GM19455 (cell line): ENCODE measurements around the gene CEP57L1.
"Not testable (repeated sequence)": the region's sequence is repeated elsewhere in the genome, so short reads cannot be mapped to it uniquely, and the experiment has no call there.

ENCODE experiments used
- ATAC-seq: cut with Tn5 transposase; IDR thresholded peaks from one replicate; pipeline ENCODE4 v1.9.1; 2021; ENCODE audit not compliant: unreplicated experiment

CEP57L1 gene

GRCh38 chr6:109167562-109167961 is 72.3 kb downstream of the CEP57L1 start:
- no peak for ATAC-seq

DNA sequence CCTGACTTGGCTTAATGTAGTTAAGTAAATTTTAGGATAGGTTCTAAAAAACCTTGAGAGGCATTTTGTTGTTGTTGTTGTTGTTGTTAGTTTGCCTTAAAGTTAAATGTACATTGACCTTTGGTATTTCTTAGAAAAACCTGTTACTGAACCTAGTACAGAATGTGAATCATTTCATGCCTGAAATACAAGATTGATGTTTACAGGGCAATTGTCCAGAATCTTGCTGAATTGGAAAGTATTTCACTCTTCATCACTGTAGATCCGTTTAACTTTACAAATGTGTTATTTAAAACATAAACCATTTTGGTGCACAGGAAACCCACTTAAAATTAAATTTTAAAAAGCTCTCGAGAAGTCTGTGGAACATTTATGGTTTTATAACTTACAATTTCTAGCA is 75.0 kb downstream of the CEP57L1 start:
- ATAC-seq, result no peak

DNA sequence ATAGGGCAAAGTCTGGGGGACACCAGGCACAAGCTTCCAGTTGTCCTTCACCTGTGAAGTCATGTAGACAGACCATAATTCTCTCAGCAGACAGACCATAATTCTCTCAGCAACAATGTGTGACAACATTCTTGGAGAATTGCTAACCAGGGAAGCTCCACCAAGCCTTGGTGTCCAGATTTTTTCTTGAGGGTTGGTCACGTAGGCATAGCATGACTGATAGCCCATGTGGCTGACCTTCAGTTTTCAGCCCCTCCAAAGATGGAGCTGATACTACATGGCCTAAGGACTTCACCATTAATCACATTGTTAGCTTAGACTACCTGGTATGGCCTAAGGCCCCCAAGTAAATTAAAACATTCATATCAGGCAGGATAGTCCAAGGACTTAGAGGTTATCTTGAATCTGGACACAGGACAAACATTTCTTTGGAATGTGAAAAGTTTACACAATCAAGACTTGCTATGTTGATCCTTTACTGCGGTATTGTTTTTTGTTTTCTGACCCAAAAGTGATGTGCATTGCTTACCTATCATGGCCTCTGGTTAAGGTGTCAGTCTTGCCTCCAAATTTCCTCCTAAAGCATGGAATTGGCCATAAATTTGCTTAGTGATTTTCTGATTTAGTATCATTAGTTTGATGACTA is 76.9 kb downstream of the CEP57L1 start:
- no peak for ATAC-seq

DNA sequence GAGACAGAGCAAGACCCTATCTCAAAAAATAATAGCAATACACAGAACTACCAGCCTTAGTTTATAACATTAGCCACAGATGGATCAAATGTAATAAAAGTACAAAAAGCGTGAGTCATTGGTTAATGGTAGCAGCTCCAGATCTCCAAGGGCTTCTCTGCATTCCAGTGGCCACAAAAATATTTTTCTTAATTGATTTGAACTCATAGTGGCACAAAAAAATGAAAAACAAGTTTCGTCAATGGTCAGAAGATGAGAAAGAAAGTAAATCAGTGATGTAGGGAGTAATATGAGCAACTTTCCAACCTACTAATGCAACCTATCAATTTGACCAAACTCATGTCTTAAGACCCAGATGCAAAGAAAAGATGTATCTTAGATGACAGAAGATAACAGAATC is 79.6 kb downstream of the CEP57L1 start:
- no peak for ATAC-seq

- no peak for ATAC-seq
These were observed 83.6 kb downstream of the CEP57L1 start for GRCh38 chr6:109178921-109179320.

- ATAC-seq, result no peak
These were observed 84.2 kb downstream of the CEP57L1 start for GRCh38 chr6:109179507-109179906.

DNA sequence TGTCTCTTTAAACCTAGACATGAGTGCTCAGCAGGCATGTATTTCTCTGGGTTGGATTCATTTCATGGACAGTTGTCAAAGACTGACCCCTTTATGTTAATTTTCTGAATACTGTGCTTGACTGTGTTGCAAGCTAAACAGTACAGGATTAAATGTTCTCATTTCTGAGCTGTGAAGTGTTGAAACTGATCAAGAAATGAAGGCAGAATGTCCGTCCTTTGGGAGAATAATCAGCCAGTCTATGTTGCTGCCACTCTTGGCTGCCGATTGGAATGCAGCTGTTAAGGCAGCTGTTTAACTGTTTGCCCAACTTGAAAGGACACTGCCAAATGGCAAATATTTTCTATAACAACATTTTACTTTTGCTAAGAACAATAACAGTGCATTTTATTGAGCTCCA is 87.3 kb downstream of the CEP57L1 start:
- no peak for ATAC-seq

- ATAC-seq, result no peak
These were observed 87.9 kb downstream of the CEP57L1 start for GRCh38 chr6:109183109-109183650.

GRCh38 chr6:109184638-109185037 is 89.3 kb downstream of the CEP57L1 start:
- no peak for ATAC-seq

GRCh38 chr6:109186012-109186411 is 90.7 kb downstream of the CEP57L1 start:
- ATAC-seq, result no peak

DNA sequence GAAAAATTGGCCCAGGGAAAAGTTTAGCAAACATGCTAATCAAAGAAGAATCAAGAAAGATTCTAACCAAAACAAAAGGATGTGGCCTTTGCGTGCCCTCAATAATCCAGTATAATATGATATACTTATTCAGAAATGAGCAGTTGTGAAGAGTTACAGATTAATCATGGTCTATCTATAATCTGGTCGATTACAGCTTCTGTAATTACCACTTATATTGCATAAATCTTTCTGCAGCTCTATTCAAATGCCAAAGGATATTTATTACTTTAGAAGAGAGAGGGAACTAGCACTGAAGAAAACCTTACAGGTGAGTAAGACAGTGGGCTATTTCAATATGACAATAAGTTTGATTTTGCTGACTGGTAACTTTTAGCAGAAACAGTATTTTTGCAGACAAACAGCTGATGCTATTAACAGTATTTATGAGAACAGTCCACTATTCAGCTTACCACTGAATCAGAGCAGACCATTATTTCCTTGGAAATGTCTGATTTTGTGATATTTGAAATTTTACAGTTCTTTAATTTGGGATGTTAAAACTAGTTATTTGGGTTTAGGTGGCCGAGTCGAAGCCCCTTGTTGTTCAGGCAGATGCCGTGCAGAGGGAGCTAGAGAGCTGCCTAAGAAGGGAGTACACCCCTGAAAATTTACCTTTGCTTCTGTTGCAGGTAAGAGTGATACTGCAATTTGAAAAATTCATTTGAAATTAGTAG is 92.2 kb downstream of the CEP57L1 start:
- no peak for ATAC-seq

- ATAC-seq, result no peak
These were observed 92.8 kb downstream of the CEP57L1 start for GRCh38 chr6:109188115-109188411.

- not testable (repeated sequence) for ATAC-seq
These were observed 96.1 kb downstream of the CEP57L1 start for GRCh38 chr6:109191368-109191767.

DNA sequence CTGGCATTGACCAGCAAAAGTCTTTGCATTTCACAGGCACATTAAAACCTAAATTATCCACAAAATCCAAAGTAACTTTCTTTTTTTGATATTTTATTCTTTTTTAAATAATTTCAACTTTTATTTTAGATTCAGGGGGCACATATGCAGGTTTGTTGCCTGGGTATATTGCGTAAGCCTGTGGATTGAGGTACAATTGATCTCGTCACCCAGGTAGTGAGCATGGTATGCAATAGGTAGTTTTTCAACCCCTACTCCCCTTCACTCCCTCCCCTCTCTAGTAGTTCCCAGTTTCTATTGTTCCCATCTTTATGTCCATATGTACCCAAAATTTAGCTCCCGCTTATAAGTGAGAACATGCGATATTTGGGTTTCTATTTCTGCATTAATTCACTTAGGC is 97.6 kb downstream of the CEP57L1 start:
- no peak for ATAC-seq

GRCh38 chr6:109194880-109195279 is 99.6 kb downstream of the CEP57L1 start:
- ATAC-seq, result no peak

- no peak for ATAC-seq
These were observed 101.8 kb downstream of the CEP57L1 start for GRCh38 chr6:109197061-109197460.

GRCh38 chr6:109202409-109203264 is 107.3 kb downstream of the CEP57L1 start:
- ATAC-seq, result no peak

DNA sequence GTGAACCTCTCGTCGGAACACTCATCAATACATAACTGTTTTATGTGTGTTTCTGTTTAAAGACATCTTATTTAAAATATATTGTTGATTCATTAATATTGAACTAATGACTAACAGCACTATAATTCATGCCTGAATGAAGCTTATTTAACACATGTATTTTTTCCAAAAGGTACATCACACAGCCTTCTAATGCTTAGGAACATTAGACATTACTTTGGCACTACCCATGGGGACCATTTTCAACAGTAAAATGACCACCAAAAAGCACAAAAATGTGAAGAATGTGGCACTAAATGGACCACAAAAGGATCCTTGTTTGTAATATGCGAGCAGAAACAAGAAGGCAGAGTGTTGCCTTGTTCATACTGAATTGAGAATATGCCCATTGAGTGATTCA is 109.2 kb downstream of the CEP57L1 start:
- no peak for ATAC-seq

GRCh38 chr6:109212683-109213082 is 117.4 kb downstream of the CEP57L1 start:
- no peak for ATAC-seq
